Muscle layer of colon (tissue), 2 donors: Measurements from ENCODE around the gene RPF1.

Experiments
- H3K27ac ChIP-seq: one replicate; pipeline ENCODE4 v1.7.0; 2013; ENCODE audit warnings: low read depth, mild to moderate bottlenecking, low read length, moderate library complexity
- H3K27me3 ChIP-seq, 2 donors: one replicate each; pipeline ENCODE4 v1.7.0; 2013; ENCODE audit warnings: low read length in 2 of 2, mild to moderate bottlenecking in 2 of 2; ENCODE audit not compliant: insufficient read depth in 2 of 2, control insufficient read depth in 1 of 2
- H3K36me3 ChIP-seq: one replicate; pipeline ENCODE4 v1.7.0; 2013; ENCODE audit warnings: mild to moderate bottlenecking, low read length; ENCODE audit not compliant: insufficient read depth
- H3K4me1 ChIP-seq: one replicate; pipeline ENCODE4 v1.7.0; 2013; ENCODE audit warnings: mild to moderate bottlenecking, low read length; ENCODE audit not compliant: insufficient read depth
- H3K4me3 ChIP-seq, 2 donors: one replicate each; pipeline ENCODE4 v1.7.0; 2013; ENCODE audit warnings: low read length in 2 of 2, low read depth in 1 of 2, mild to moderate bottlenecking in 1 of 2, moderate library complexity in 1 of 2
- H3K9ac ChIP-seq: one replicate; pipeline ENCODE4 v1.7.0; 2013; ENCODE audit warnings: low read length
- H3K9me3 ChIP-seq: one replicate; pipeline ENCODE4 v1.7.0; 2013; ENCODE audit warnings: mild to moderate bottlenecking, low read length
- donor health status: abdominal sarcoma.
- donor health status: Adenocarcinoma of cecum.

Gene RPF1

DNA sequence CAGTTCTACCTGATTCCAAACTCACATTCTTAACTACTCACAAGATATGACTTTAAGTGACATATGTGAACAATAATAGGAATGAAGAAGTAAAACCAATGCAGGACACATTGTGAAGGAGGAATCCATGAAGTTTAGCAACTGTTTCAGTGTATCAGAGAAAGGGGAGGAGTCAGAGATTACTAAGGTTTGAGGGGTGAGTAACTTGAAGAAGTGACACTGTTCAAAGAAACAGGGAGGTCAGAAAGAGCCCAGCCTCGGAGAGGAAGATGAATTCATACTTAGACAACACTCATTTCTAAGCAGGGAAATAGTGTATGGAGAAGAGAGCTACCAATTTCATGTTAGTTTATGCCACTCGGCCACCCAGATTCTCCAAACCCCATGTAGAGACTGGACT lies 28.2 kb upstream of the RPF1 start:
- no peaks in the 10 kb centered on the region for H3K27me3 ChIP-seq
- H3K9me3 ChIP-seq: no peaks in the 10 kb centered on the region
- H3K36me3 ChIP-seq: no peaks in the 10 kb centered on the region
- no peak overlapping the region for H3K9ac ChIP-seq
- no peak overlapping the region for H3K27ac ChIP-seq
- H3K4me1 ChIP-seq: no peaks in the 10 kb centered on the region
- H3K4me3 ChIP-seq: no peak overlapping the region

DNA sequence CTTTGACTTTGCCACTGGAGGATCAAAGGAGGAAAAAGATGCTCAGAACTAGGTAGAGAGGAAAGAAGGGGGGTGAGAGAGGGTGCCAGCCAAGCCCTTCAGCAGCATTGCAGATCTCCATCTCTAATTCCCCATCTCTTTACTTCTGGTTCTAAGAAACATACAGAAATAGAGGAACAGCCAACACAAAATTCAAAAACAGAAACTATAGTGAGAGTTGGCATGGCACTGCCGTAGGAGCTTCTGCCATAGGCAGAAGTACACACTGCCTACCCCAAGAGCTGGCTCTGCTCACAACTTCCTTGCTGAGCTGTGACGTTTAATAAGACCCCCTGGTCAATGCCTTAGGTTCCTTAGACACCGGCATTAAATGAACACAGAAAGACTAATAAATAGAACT lies 26.6 kb upstream of the RPF1 start:
- Histone ChIP-seq H3K27me3 (no peaks in the 10 kb centered on the region), H3K27ac (no peak overlapping the region), H3K4me1 (no peaks in the 10 kb centered on the region), H3K4me3 (no peak overlapping the region), H3K9ac (no peak overlapping the region), H3K9me3 (no peaks in the 10 kb centered on the region), H3K36me3 (no peaks in the 10 kb centered on the region)

DNA sequence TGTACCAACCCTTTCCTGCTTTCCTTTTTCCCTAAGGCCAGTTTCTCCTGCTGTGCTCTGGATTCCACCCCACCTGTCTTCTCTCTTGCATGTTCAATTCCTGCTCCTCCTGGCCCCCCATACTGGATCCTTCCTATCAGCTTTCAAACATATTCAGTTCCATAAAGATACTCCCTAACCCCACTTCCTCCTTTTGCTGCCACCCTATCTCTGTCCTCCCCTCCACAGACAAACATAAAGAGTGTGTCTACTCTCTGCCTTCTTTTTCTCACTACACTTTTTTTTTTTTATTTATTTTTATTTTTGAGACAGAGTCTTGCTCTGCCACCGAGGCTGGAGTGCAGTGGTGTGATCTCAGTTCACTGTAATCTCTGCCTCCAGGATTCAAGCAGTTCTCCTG lies 16.9 kb upstream of the RPF1 start:
- Histone ChIP-seq H3K4me1 (no peaks in the 10 kb centered on the region), H3K9ac (no peak overlapping the region), H3K27me3 (no peaks in the 10 kb centered on the region), H3K27ac (no peak overlapping the region), H3K9me3 (no peaks in the 10 kb centered on the region), H3K4me3 (no peak overlapping the region), H3K36me3 (no peaks in the 10 kb centered on the region)

DNA sequence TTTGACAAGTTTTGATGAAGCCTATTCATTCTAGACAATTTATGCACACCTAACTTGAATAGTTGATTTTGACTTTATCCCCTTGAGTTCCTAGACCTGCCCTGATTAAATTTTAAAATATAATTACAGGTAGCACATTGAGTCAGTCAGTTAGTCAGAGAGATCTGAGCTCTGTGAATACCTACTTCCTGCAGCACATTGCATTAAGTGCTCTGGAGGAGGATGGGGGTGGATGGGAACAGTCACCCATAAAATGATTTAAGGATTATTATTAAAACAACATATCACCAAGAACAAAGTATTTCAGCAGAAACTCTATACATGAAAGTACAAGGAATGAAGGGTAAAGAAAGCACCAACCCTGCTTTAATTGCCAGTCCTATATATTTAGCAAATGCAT lies 11.8 kb upstream of the RPF1 start:
- Histone ChIP-seq H3K27me3 (peaks cover 4 to 7% of the 10 kb centered on the region in 2 donors), H3K9me3 (no peaks in the 10 kb centered on the region), H3K36me3 (no peaks in the 10 kb centered on the region), H3K4me1 (no peaks in the 10 kb centered on the region), H3K27ac (no peak overlapping the region), H3K9ac (no peak overlapping the region), H3K4me3 (no peak overlapping the region)

DNA sequence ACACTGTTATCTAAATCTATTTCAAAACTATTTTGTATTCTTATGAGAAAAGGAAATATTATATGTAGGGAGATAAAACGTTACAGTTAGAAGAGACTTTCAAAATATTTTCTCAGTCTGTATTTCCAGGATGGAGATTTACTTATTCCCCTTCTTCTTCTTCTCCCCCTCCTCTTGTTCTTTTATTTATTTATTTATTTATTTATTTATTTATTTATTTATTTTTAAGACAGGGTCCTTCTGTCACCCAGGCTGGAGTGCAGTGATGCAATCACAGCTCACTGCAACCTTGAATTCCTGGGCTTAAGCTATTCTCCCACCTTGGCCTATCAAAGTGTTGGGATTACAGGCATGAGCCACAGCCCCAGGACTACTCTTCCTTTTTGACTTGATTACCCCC lies 2.8 kb upstream of the RPF1 start:
- Histone ChIP-seq H3K4me1 (peaks cover 16% of the 10 kb centered on the region), H3K27me3 (peaks cover 7 to 13% of the 10 kb centered on the region in 2 donors), H3K27ac (no peak overlapping the region), H3K9ac (no peak overlapping the region), H3K36me3 (no peaks in the 10 kb centered on the region), H3K4me3 (no peak overlapping the region), H3K9me3 (no peaks in the 10 kb centered on the region)

DNA sequence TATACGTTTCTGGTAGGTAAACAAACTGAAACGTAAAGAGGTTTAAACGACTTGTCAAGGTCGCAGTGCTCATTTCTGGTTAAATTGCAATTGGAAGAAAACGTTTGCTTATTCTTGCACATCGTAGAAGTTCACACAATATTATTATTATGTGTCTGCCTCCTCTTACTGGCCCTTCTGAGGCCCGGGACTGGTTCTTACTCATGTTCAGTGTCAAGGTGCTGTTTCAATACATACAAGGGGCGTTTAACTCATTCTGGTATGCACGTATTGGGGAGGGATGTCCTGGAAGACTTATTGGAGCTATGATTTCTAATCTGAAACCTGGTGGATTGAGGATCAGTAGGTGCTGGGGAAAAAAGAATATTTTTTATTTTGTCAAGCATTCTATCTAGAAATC lies 932 bp downstream of the RPF1 start:
- Histone ChIP-seq H3K27me3 (no peaks in the 10 kb centered on the region), H3K4me3 (peak overlapping the region; percentile 76 to 77), H3K9ac (peak overlapping the region; percentile 30), H3K4me1 (peaks cover 16% of the 10 kb centered on the region), H3K27ac (peak overlapping the region; percentile 59), H3K9me3 (no peaks in the 10 kb centered on the region), H3K36me3 (peaks cover 13% of the 10 kb centered on the region)

DNA sequence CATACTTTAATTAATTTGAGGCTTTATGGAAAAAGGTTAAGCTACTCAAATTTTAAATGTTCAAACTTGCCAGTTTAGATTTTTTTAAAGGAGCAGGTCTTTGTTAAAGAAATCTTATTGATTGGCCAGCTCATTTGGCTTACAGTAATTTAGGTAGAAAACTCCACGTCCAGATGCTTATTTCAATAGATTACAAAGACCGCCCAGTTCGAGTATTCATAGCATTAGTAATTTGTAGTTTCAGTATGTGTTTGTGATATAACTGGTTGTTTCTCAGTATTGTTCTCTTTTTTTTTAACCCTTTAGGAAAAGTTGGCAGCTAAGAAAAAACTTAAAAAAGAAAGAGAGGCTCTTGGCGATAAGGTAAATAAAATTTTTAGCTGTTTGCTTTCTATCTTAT lies 1.6 kb downstream of the RPF1 start:
- Histone ChIP-seq H3K9me3 (no peaks in the 10 kb centered on the region), H3K27me3 (no peaks in the 10 kb centered on the region), H3K9ac (peak overlapping the region; percentile 30), H3K27ac (no peak overlapping the region), H3K4me1 (peaks cover 16% of the 10 kb centered on the region), H3K36me3 (peaks cover 18% of the 10 kb centered on the region), H3K4me3 (peak overlapping the region in 1 of 2 donors; percentile 76)

DNA sequence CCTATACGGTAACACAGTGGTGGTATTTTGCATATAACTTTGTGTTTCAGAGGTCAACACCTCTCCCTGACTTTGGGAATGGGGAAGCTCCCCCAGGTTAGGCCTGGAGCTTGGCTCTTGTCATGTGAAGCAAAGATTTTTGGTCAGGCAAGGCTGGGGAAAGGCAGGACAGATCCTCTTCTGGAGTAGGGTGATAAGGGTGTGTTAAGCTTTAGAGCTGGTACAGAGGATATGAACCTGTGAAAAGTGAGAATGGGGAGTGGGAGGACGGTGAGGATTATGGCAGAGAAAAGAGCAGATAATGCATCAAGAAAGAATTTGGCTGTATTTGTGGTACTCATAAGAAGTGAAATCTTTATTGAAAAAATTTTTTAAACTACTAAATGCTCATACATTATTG lies 2.3 kb downstream of the RPF1 start:
- Histone ChIP-seq H3K4me1 (peaks cover 16% of the 10 kb centered on the region), H3K9me3 (no peaks in the 10 kb centered on the region), H3K4me3 (no peak overlapping the region), H3K9ac (no peak overlapping the region), H3K27ac (no peak overlapping the region), H3K36me3 (peaks cover 21% of the 10 kb centered on the region), H3K27me3 (no peaks in the 10 kb centered on the region)

DNA sequence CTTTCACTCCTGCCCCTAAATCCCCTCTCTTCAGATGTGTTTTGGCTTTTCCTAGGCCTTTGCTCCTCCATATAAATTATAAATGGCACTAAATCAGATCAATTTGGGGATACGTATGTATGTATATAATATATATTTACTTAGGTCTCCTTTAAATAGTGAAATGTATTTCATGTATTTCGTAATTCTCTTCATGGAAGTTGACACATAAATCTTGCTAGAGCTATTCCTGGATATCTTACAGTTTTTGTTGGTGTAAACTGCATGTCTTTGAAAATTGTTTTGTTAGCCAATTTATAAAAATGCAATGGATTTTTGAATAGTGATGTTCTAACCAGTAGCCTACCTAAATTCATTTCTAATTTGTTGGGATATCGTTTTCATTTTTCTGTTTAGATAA lies 9.0 kb downstream of the RPF1 start:
- Histone ChIP-seq H3K36me3 (peaks cover 40% of the 10 kb centered on the region), H3K9me3 (no peaks in the 10 kb centered on the region)

DNA sequence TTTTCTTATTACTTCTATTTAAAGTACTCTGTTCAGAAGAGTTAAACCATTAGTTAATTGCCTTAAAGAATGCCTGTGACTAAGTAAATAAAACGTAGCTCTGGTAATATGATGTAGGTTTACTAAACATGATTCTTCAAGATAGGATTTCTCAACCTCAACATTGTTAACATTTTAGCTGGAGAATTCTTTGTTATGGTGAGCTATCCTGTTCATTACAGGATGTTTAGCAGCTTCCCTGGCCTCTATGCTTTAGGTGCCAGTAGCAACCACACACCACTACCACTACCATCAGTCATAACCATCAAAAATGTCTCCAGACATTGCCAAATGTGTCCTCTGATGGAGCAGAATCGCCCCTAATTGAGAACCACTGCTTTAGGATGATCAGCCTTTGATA lies 10.7 kb downstream of the RPF1 start:
- no peak overlapping the region for H3K9ac ChIP-seq
- no peak overlapping the region for H3K27ac ChIP-seq
- peaks cover 10% of the 10 kb centered on the region for H3K4me1 ChIP-seq
- H3K9me3 ChIP-seq: no peaks in the 10 kb centered on the region
- no peaks in the 10 kb centered on the region for H3K27me3 ChIP-seq
- peaks cover 46% of the 10 kb centered on the region for H3K36me3 ChIP-seq
- H3K4me3 ChIP-seq: no peak overlapping the region

More for the DNA sequence above, 9.0 kb downstream of the RPF1 start:
- H3K27ac ChIP-seq: no peak overlapping the region
- no peak overlapping the region for H3K9ac ChIP-seq
- peaks cover 10% of the 10 kb centered on the region for H3K4me1 ChIP-seq
- H3K4me3 ChIP-seq: no peak overlapping the region
- no peaks in the 10 kb centered on the region for H3K27me3 ChIP-seq

DNA sequence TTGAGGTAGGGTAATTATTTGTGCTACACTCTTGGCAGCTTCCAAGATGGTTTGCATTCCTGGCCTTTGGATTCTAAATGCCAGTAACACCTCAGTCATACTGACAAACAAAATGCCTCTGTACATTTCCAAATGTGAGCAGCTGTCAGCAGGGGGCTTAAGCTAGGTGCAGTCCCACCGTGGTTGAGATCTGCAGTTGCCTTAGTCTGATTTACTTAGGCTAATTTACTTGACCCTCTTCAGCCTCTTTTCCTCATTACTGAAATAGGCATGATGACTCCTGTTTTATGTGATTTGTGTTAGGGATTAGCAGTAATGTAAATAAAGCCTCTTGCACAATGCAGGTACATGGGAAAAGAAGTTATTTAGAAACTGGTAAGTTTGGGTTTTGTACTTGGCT lies 13.7 kb downstream of the RPF1 start:
- no peak overlapping the region for H3K27ac ChIP-seq
- H3K27me3 ChIP-seq: no peaks in the 10 kb centered on the region
- H3K4me3 ChIP-seq: no peak overlapping the region
- peaks cover 60% of the 10 kb centered on the region for H3K36me3 ChIP-seq
- H3K9ac ChIP-seq: no peak overlapping the region
- H3K9me3 ChIP-seq: no peaks in the 10 kb centered on the region
- H3K4me1 ChIP-seq: peaks cover 10% of the 10 kb centered on the region

DNA sequence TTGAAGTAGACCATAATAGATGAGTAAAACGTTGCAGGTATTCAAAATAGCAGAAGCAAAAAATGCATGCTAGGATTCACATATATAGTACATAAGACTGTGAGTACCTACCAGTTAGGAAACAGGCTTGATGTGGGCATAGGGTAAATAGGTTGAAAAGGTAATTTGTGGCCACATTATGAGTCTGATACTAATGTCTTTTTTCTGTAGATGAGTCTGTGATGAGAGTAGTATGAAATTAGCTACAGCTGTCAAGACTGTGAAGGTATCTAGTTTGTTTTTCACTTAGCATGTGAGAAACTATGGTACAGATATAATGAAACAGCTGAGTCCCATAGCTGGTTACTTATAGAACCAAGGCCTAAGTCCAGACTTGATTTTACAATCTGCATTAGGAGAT lies 14.7 kb downstream of the RPF1 start:
- H3K9ac ChIP-seq: no peak overlapping the region
- no peaks in the 10 kb centered on the region for H3K27me3 ChIP-seq
- H3K4me3 ChIP-seq: no peak overlapping the region
- no peaks in the 10 kb centered on the region for H3K9me3 ChIP-seq
- H3K4me1 ChIP-seq: peaks cover 10% of the 10 kb centered on the region
- peaks cover 66% of the 10 kb centered on the region for H3K36me3 ChIP-seq
- no peak overlapping the region for H3K27ac ChIP-seq
